CD4-positive, alpha-beta T cell treated with Interleukin-6 for 4 hours (primary cell): Measurements from ENCODE around the gene SLC28A1.

Source experiments
- DNase-seq: peaks from one replicate; pipeline ENCODE4 v3.0.0-alpha.2; 2020; ENCODE audit warnings: mixed read lengths

SLC28A1 gene

DNA sequence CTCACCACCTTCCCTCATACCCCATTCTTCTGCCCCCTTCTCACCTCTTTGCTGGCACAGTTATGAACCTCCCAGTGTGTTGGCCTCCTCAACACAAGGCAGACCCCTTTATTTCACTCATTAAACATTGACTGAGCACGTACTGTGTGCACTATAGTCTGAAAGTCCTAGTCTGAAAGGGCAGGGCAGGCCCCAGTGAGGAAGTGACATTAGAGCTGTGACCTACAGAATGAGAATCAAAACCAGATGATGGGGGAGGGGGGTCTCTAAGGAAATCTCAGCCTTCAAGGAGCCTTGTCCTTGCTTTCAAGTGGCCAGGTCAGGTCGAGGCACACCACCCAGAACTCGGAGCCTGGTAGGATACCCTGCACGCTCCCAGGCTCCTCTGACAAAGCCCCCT, 3.5 kb downstream of the SLC28A1 start:
- no peak for DNase-seq

DNA sequence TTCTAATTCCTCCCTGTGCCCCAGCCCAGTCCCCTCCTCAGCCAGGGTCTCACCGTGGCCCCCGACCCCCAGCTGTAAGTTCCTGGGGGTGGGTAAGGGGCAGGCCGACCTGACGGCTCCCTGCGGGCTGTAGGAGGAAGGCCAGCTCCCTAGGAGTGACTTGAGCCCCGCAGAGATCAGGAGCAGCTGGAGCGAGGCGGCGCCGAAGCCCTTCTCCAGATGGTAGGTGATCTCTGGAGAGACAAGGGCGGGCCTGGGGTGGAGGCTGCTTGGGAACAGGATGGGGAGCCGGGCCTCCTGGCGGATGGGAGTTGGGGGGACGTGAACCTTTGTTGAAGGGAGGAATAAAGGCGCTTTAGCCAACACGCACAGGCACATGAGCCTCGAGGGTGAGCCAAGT, 4.2 kb downstream of the SLC28A1 start:
- no peak for DNase-seq

- DNase-seq, result no peak
These were observed 5.0 kb downstream of the SLC28A1 start for GRCh38 chr15:84889313-84889990.

GRCh38 chr15:84889991-84890669, 5.7 kb downstream of the SLC28A1 start:
- DNase-seq, result no peak

GRCh38 chr15:84890670-84891162, 6.3 kb downstream of the SLC28A1 start:
- DNase-seq, result no peak

GRCh38 chr15:84891339-84891738, 6.9 kb downstream of the SLC28A1 start:
- no peak for DNase-seq

- no peak for DNase-seq
These were observed 8.4 kb downstream of the SLC28A1 start for GRCh38 chr15:84892786-84893307.

DNA sequence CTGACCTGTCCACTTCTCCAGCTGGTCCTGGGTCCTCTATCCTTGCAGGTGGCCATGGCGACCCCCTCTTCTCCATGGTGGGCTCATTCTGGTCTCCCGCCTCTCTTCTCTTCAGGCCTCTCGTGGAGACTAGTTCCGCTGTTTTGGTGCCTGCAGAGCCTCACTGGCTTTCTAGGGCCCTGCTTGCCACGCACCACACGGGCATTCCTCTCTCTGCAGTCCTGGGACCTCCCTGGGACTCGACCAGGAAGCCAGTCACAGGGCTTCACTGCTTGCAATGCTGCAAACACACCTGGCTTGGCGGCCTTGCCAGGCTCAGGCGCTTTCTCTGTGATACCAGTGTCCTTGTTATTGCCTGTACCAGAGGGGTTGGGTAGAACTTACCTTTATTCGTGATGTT, 9.1 kb downstream of the SLC28A1 start:
- DNase-seq, result no peak

DNA sequence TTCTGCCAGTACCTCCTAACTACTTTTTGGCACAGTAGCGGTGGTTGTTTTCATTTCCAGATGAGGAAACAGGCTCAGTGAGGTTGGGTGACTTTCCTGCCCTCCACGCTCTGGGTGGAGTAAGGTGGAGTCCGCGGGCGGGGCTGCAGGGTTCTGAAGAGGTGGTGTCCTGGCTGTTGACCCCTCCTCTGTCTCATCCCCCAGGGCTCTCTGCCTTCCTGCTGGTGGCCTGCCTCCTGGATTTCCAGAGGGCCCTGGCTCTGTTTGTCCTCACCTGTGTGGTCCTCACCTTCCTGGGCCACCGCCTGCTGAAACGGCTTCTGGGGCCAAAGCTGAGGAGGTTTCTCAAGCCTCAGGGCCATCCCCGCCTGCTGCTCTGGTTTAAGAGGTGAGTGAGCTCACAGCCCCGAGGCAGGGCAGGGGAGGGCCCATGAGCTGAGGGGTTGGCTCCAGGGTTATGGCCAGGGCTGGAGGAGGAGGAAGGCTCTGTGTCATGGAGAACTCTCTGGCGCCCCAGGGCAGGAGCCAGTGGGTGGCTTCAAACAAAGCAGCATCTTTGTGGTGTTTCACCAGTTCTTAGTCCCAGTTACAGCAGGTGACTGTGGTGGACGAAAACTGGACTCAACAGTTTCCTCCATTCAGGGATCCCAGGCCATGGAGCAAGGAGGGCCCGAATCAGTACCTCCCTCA, 10.4 kb downstream of the SLC28A1 start:
- no peak for DNase-seq

GRCh38 chr15:84898761-84899160, 14.3 kb downstream of the SLC28A1 start:
- no peak for DNase-seq

DNA sequence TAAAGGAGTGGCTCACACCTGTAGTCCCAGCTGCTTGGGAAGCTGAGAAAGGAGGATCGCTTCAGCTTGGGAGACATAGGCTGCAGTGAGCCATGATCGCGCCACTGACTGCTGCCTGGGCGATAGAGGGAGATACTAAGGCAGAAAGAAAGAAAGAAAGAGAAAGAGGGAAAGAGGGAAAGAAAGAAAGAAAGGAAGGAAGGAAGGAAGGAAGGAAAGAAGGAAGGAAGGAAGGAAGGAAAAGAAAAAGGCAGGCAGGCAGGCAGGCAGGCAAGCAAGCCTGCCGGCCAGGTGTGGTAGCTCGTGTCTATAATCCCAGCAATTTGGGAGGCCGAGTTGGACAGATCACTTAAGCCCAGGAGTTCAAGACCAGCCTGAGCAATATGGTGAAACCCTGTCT, 15.3 kb downstream of the SLC28A1 start:
- DNase-seq, result no peak

- no peak for DNase-seq
These were observed 17.1 kb downstream of the SLC28A1 start for GRCh38 chr15:84901540-84901939.

DNA sequence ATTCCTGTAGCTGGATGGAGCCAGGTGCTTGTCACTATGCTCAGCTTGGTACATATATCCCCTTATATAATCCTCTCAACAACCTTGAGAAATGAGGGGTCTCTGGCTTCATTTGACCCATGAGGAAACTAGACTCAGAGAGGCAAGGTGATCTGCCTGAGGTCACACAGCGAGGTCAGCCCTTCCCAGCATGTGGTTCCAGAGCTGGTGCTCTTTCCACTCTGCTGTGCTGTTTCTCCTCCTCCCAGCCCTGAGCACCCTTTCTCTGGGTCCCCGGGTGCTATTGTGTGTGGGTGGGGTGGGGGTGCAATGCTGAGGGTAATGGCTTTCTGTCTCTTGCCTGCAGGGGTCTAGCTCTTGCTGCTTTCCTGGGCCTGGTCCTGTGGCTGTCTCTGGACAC, 19.3 kb downstream of the SLC28A1 start:
- no peak for DNase-seq

- DNase-seq, result no peak
These were observed 20.0 kb downstream of the SLC28A1 start for GRCh38 chr15:84904419-84904818.

- no peak for DNase-seq
These were observed 20.8 kb downstream of the SLC28A1 start for GRCh38 chr15:84905016-84905916.

DNA sequence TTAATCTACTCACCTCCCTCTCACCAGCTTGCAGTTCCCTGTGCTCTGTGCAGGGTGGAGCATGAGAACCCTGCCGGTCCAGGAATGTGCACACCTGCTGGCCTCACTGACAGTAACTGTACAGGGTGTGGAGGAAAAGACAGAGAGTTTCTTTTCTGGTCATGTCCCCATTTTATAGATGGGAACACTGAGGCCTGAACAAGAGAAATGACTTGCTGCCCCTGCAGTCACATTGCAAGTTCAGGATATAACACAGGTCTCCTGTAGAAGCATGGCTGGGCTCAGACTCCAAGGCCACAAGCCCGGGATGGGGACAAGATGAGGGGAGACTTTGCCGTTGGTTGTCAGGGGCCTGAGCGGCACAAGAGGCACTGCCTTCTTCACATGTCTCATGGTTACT, 23.3 kb downstream of the SLC28A1 start:
- no peak for DNase-seq

DNA sequence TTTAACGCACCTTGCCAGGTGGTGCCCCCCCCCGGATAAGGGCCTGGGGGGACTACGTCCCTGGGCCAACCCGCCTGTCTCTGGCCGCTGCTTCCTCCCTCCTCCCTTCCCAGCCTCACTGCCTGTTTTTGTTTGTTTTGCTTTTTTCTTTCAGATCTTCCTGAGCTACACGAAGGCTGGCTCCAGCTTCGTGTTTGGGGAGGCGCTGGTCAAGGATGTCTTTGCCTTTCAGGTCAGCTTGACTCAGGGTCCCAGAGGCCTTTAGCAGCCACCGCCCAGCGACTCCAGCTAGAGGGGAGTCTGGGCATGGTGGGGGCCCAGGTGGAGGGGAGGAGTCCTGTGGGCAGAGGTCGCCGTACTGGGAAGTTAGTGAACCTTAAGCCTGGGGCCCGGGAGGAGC, 24.1 kb downstream of the SLC28A1 start:
- no peak for DNase-seq

- DNase-seq, result no peak
These were observed 24.6 kb downstream of the SLC28A1 start for GRCh38 chr15:84909029-84909428.

GRCh38 chr15:84909782-84910181, 25.3 kb downstream of the SLC28A1 start:
- no peak for DNase-seq

GRCh38 chr15:84910928-84911623, 26.6 kb downstream of the SLC28A1 start:
- DNase-seq, result no peak

- no peak for DNase-seq
These were observed 27.6 kb downstream of the SLC28A1 start for GRCh38 chr15:84911879-84912660.
